ENCODE results near the gene RPS15.

The RPS15 gene

DNA sequence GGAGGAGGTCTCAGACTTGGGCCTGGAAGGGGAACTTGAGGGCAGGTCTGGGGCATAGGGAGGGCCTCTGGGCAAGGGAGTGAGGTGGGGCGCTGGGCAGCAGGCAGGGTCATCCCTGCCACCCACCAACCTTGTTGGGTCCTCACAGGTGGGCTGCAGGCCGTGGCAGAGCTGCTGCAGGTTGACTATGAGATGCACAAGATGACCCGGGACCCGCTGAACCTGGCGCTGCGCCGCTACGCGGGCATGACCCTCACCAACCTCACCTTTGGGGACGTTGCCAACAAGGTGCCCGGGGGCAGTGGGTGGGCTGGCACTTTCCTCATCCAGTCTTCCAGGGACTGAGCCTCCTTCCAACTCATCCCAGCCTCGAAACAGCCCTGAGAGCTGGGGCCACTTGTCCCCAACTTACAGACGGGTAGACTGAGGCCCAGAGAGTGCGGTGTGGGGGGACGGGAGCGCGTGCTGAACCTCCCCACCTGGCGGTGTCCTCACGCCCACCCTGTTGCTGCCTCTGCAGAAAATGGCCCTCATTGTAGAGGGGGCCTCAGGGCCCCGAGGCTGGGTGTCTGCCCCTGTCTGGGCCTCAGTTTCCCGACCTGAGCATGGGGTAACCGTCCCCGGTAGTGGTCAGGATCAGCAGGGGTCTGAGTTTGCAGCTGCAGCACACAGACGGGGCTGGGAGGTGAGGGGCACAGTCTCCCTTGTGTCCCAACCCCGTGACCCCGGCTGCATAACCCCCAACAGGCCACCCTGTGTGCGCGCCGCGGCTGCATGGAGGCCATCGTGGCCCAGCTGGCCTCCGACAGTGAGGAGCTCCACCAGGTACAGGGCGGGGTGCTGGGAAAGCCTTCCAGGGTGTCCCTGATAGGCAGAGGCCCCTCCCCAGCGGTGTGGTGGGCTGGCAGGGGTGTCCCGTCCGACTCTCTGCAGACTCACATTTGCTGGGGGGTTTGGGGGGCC is 22.1 kb downstream of the RPS15 start:
- Mint-ChIP-seq H3K4me3 (no peak overlapping the region), H3K9me3 (no peaks in the 10 kb centered on the region), H3K27ac (no peak overlapping the region), H3K4me1 (peaks cover 6% of the 10 kb centered on the region), H3K36me3 (peaks cover 4% of the 10 kb centered on the region)
- ATAC-seq (no peak), DNase-seq (ENCODE audit: low spot score in 2 of 2) (no peak)

DNA sequence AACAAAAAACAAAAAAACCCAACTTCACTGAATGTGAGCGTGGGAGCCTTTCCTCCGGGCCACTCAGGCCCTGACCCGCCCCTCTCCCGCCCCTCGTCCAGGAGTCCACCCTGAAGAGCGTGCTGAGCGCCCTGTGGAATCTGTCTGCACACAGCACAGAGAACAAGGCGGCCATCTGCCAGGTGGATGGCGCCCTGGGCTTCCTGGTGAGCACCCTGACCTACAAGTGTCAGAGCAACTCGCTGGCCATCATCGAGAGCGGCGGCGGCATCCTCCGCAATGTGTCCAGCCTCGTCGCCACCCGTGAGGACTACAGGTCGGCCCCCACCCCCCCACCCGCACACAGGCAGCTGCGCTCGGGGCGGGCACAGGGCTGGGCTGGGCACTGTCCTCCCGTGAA is 23.7 kb downstream of the RPS15 start:
- no peak overlapping the region for H3K27ac Mint-ChIP-seq
- no peak for ATAC-seq
- no peak for DNase-seq (ENCODE audit: low spot score in 2 of 2)
- no peak overlapping the region for H3K4me3 Mint-ChIP-seq
- no peaks in the 10 kb centered on the region for H3K9me3 Mint-ChIP-seq
- no peaks in the 10 kb centered on the region for H3K36me3 Mint-ChIP-seq
- no peaks in the 10 kb centered on the region for H3K4me1 Mint-ChIP-seq

DNA sequence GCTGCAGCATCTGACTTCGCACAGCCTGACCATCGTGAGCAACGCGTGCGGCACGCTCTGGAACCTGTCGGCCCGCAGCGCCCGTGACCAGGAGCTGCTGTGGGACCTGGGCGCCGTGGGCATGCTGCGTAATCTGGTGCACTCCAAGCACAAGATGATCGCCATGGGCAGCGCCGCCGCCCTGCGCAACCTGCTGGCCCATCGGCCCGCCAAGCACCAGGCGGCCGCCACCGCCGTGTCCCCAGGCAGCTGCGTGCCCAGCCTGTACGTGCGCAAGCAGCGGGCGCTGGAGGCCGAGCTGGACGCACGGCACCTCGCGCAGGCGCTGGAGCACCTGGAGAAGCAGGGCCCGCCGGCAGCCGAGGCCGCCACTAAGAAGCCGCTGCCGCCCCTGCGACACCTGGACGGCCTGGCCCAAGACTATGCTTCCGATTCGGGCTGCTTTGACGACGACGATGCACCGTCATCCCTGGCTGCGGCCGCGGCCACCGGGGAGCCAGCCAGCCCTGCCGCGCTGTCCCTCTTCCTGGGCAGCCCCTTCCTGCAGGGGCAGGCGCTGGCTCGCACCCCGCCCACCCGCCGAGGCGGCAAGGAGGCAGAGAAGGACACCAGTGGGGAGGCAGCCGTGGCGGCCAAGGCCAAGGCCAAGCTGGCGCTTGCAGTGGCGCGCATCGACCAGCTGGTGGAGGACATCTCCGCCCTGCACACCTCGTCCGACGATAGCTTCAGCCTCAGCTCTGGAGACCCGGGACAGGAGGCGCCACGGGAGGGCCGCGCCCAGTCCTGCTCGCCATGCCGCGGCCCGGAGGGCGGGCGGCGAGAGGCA is 27.2 kb downstream of the RPS15 start:
- Mint-ChIP-seq H3K27ac (no peak overlapping the region), H3K4me1 (peaks cover 5% of the 10 kb centered on the region), H3K36me3 (no peaks in the 10 kb centered on the region), H3K9me3 (no peaks in the 10 kb centered on the region), H3K4me3 (no peak overlapping the region)
- ATAC-seq (peak; percentile 52), DNase-seq (ENCODE audit: low spot score in 2 of 2) (no peak)

DNA sequence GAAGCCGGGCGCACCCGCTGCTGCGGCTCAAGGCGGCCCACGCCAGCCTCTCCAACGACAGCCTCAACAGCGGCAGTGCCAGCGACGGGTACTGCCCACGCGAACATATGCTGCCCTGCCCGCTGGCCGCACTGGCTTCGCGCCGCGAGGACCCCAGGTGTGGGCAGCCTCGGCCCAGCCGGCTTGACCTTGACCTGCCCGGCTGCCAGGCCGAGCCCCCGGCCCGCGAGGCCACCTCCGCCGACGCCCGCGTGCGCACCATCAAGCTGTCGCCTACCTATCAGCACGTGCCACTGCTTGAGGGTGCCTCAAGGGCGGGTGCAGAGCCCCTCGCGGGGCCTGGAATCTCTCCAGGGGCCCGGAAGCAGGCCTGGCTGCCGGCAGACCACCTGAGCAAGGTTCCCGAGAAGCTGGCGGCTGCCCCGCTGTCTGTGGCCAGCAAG is 27.8 kb downstream of the RPS15 start:
- no peak overlapping the region for H3K27ac Mint-ChIP-seq
- H3K4me3 Mint-ChIP-seq = no peak overlapping the region
- H3K4me1 Mint-ChIP-seq = peaks cover 7% of the 10 kb centered on the region
- ATAC-seq = no peak
- no peaks in the 10 kb centered on the region for H3K9me3 Mint-ChIP-seq
- no peaks in the 10 kb centered on the region for H3K36me3 Mint-ChIP-seq
- no peak for DNase-seq (ENCODE audit: low spot score in 2 of 2)

DNA sequence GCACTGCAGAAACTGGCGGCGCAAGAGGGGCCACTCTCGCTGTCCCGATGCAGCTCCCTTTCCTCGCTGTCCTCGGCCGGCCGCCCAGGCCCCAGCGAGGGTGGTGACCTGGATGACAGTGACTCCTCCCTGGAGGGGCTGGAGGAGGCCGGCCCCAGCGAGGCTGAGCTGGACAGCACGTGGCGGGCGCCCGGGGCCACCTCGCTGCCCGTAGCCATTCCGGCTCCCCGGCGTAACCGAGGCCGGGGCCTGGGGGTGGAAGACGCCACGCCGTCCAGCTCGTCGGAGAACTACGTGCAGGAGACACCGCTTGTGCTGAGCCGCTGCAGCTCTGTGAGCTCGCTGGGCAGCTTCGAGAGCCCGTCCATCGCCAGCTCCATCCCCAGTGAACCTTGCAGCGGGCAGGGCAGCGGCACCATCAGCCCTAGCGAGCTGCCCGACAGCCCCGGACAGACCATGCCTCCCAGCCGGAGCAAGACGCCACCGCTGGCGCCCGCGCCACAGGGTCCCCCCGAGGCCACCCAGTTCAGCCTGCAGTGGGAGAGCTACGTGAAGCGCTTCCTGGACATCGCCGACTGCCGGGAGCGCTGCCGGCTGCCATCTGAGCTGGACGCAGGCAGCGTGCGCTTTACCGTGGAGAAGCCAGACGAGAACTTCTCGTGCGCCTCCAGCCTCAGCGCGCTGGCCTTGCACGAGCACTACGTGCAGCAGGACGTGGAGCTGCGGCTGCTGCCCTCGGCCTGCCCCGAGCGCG is 28.4 kb downstream of the RPS15 start:
- no peak for ATAC-seq
- Mint-ChIP-seq H3K9me3 (no peaks in the 10 kb centered on the region), H3K36me3 (no peaks in the 10 kb centered on the region), H3K27ac (no peak overlapping the region), H3K4me1 (peaks cover 13% of the 10 kb centered on the region), H3K4me3 (no peak overlapping the region)
- DNase-seq (ENCODE audit: low spot score in 2 of 2) = no peak

DNA sequence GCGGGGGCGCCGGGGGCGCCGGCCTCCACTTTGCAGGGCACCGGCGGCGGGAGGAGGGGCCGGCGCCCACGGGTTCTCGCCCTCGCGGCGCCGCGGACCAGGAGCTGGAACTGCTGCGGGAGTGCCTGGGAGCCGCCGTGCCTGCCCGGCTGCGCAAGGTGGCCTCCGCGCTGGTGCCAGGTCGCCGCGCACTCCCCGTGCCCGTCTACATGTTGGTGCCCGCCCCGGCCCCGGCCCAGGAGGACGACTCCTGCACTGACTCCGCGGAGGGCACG is 29.0 kb downstream of the RPS15 start:
- DNase-seq (ENCODE audit: low spot score in 2 of 2) (no peak), ATAC-seq (no peak)
- no peaks in the 10 kb centered on the region for H3K9me3 Mint-ChIP-seq
- H3K27ac Mint-ChIP-seq = no peak overlapping the region
- H3K36me3 Mint-ChIP-seq = no peaks in the 10 kb centered on the region
- peaks cover 18% of the 10 kb centered on the region for H3K4me1 Mint-ChIP-seq
- no peak overlapping the region for H3K4me3 Mint-ChIP-seq

DNA sequence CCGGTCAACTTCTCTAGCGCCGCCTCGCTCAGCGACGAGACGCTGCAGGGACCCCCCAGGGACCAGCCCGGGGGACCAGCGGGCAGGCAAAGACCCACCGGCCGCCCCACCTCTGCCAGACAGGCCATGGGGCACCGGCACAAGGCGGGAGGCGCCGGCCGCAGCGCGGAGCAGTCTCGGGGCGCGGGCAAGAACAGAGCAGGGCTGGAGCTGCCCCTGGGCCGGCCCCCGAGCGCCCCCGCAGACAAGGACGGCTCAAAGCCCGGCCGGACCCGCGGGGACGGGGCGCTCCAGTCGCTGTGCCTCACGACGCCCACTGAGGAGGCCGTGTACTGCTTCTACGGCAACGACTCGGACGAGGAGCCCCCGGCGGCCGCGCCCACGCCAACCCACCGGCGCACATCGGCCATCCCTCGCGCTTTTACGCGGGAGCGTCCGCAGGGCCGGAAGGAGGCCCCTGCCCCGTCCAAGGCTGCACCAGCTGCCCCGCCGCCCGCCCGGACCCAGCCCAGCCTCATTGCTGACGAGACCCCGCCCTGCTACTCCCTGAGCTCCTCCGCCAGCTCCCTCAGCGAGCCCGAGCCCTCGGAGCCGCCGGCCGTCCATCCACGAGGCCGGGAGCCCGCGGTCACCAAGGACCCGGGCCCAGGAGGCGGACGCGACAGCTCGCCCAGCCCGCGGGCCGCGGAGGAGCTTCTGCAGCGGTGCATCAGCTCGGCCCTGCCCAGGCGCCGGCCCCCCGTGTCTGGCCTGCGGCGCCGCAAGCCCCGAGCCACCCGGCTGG is 29.5 kb downstream of the RPS15 start:
- H3K27ac Mint-ChIP-seq = no peak overlapping the region
- H3K36me3 Mint-ChIP-seq = no peaks in the 10 kb centered on the region
- H3K4me1 Mint-ChIP-seq = peaks cover 19% of the 10 kb centered on the region
- no peak for ATAC-seq
- peak overlapping the region; percentile 21 for H3K4me3 Mint-ChIP-seq
- no peak for DNase-seq (ENCODE audit: low spot score in 2 of 2)
- no peaks in the 10 kb centered on the region for H3K9me3 Mint-ChIP-seq

DNA sequence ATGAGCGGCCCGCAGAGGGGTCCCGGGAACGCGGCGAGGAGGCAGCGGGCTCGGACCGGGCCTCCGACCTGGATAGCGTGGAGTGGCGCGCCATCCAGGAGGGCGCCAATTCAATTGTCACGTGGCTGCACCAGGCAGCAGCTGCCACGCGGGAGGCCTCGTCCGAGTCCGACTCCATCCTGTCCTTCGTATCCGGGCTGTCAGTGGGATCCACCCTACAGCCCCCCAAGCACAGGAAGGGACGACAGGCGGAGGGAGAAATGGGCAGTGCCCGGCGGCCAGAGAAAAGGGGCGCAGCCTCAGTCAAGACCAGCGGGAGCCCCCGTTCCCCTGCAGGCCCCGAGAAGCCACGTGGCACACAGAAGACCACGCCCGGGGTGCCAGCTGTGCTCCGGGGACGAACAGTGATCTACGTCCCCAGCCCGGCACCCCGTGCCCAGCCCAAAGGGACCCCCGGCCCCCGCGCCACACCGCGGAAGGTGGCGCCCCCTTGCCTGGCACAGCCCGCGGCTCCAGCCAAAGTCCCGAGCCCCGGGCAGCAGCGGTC is 30.2 kb downstream of the RPS15 start:
- H3K9me3 Mint-ChIP-seq = no peaks in the 10 kb centered on the region

DNA sequence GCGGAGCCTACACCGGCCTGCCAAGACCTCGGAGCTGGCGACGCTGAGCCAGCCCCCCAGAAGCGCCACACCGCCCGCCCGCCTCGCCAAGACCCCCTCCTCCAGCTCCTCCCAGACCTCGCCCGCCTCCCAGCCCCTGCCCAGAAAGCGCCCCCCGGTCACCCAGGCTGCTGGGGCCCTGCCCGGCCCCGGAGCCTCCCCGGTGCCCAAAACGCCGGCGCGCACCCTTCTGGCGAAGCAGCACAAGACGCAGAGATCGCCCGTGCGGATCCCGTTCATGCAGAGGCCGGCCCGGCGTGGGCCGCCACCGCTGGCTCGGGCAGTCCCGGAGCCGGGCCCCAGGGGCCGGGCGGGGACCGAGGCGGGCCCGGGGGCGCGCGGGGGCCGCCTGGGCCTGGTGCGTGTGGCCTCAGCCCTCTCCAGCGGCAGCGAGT is 30.6 kb downstream of the RPS15 start:
- DNase-seq (ENCODE audit: low spot score in 2 of 2) = no peak
- Mint-ChIP-seq H3K36me3 (no peaks in the 10 kb centered on the region), H3K4me3 (peak overlapping the region; percentile 21), H3K9me3 (no peaks in the 10 kb centered on the region), H3K4me1 (peaks cover 19% of the 10 kb centered on the region), H3K27ac (no peak overlapping the region)
- peak; percentile 14 for ATAC-seq

More for the DNA sequence above, 30.2 kb downstream of the RPS15 start:
- DNase-seq (ENCODE audit: low spot score in 2 of 2) (peak in 1 of 2 donors; percentile 60), ATAC-seq (no peak)
- H3K4me1 Mint-ChIP-seq = peaks cover 19% of the 10 kb centered on the region
- H3K27ac Mint-ChIP-seq = no peak overlapping the region
- H3K36me3 Mint-ChIP-seq = no peaks in the 10 kb centered on the region
- H3K4me3 Mint-ChIP-seq = peak overlapping the region; percentile 21

DNA sequence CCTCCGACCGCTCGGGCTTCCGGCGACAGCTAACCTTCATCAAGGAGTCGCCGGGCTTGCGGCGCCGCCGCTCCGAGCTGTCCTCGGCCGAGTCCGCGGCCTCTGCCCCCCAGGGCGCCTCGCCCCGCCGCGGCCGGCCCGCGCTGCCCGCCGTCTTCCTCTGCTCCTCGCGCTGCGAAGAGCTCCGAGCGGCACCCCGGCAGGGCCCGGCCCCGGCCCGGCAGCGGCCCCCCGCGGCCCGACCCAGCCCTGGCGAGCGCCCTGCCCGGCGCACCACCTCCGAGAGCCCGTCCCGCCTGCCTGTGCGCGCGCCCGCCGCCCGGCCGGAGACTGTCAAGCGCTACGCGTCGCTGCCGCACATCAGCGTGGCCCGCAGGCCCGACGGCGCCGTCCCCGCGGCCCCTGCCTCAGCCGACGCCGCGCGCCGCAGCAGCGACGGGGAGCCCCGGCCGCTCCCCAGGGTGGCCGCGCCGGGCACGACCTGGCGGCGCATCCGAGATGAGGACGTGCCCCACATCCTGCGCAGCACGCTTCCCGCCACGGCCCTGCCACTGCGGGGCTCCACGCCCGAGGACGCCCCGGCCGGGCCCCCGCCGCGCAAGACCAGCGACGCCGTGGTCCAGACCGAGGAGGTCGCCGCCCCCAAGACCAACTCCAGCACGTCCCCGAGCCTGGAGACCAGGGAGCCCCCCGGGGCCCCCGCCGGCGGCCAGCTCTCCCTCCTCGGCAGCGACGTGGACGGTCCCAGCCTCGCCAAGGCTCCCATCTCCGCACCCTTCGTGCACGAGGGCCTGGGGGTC is 31.3 kb downstream of the RPS15 start:
- H3K4me1 Mint-ChIP-seq = peaks cover 19% of the 10 kb centered on the region
- H3K36me3 Mint-ChIP-seq = no peaks in the 10 kb centered on the region
- H3K4me3 Mint-ChIP-seq = peak overlapping the region; percentile 68
- no peaks in the 10 kb centered on the region for H3K9me3 Mint-ChIP-seq
- peak; percentile 38 for ATAC-seq
- no peak for DNase-seq (ENCODE audit: low spot score in 2 of 2)
- no peak overlapping the region for H3K27ac Mint-ChIP-seq

DNA sequence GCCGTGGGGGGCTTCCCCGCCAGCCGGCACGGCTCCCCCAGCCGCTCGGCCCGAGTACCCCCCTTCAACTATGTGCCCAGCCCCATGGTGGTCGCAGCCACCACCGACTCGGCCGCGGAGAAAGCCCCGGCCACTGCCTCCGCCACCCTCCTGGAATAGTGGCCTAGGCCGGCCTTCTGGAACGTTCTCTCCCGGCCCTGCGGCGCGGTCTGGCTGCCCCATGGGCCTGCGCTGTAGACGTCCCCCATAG is 31.8 kb downstream of the RPS15 start:
- Mint-ChIP-seq H3K4me3 (peak overlapping the region; percentile 68), H3K27ac (no peak overlapping the region), H3K4me1 (peaks cover 19% of the 10 kb centered on the region), H3K36me3 (no peaks in the 10 kb centered on the region), H3K9me3 (no peaks in the 10 kb centered on the region)
- DNase-seq (ENCODE audit: low spot score in 2 of 2) (no peak), ATAC-seq (no peak)

DNA sequence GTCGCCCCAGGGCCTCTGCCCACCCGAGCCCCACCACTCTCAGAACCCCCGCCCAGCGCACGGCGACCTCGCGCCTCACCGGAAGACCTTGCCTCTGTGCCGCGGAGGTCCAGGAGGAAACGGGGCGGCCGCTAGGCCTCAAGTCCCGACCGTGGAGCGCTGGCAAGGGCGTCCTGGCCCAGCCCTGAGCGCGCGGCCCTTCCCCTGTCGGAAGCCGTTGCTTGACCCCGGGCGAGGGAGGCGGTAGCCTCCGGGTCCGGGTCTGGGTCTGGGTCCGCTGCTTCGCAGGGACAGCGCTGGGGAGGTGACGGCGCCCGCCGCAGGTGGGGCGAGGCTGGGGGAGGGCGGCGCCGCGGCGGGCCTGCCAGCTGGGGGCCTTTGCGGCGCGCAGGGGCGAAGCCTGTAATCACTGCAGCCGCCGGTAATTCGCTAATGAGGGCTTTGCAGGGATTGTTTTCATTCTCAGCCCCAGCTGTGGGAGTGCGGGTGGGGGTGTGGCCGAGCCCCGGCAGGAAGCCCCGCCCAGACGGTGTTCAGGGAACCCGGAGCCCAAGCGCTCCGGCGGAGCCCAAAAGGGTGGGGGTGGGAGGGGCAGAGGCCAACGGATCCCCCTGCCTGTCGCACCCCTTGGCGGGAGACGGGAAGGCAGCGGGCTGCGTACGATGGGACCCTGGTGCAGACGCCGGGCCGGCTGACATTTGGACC is 32.3 kb downstream of the RPS15 start:
- ATAC-seq (peak; percentile 66), DNase-seq (ENCODE audit: low spot score in 2 of 2) (peak in 1 of 2 donors; percentile 78)
- Mint-ChIP-seq H3K4me1 (peaks cover 19% of the 10 kb centered on the region), H3K9me3 (no peaks in the 10 kb centered on the region), H3K36me3 (no peaks in the 10 kb centered on the region), H3K27ac (no peak overlapping the region), H3K4me3 (peak overlapping the region; percentile 68)

DNA sequence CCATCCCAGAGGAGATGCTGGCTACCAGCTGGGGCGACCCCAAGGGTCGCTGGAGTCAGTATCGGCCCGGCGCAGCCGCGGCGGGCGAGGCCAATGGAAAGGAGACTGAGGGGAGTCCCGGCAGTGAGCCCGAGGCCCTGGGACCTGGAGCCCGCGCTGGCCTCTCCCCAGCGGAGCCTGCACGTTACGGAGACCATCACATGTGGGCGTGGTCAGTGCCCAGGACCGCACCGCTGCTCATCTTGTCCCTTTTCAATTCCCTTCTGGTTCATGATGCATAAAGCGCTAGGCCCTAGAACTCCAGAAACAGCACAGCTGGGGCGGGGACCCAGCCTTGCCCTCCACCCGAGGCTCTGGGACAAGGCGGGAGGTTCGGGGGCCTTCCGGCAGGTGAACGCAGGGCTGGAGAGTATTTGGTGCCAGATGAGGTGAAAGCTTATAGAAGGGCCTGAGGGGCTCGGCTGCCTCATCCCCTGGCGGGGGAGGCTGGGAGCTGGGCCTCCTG is 32.9 kb downstream of the RPS15 start:
- DNase-seq (ENCODE audit: low spot score in 2 of 2) = no peak
- Mint-ChIP-seq H3K27ac (no peak overlapping the region), H3K4me3 (peak overlapping the region; percentile 68), H3K9me3 (no peaks in the 10 kb centered on the region), H3K4me1 (peaks cover 19% of the 10 kb centered on the region), H3K36me3 (peaks cover 2% of the 10 kb centered on the region)
- peak; percentile 51 for ATAC-seq
